ENCODE data around the gene TLE2. TPM values are rescaled to one million over a fixed set of nuclear protein-coding genes. Genes with fewer than 3 reads are reported as not detected.

The TLE2 gene
- total and polyA plus RNA-seq, 9 of the 15 experiments (the other 6 are each of a cell fraction or from before 2014, with no cell fraction given), result 0.35 to 13.1 (median 6.2) TPM

- TF ChIP-seq HNRNPLL (IDR thresholded peaks at IDR 0.05; ENCODE audit: low read depth, low read length, poor library complexity, severe bottlenecking) (no peak), ESRRB (CRISPR knock-in tag; IDR thresholded peaks at IDR 0.05; ENCODE audit: borderline replicate concordance) (no peak), POLR2A (conservative IDR thresholded peaks at IDR 0.05) (0 out of 2 replicates have a peak, but pooled peaks have one; percentile 24), TGIF2 (CRISPR knock-in tag; IDR thresholded peaks at IDR 0.05) (no peak), SMARCA4 (IDR thresholded peaks at IDR 0.05) (no peak), ELK3 (CRISPR knock-in tag; IDR thresholded peaks at IDR 0.05) (no peak), RBFOX2 (IDR thresholded peaks at IDR 0.05; ENCODE audit: low read depth, low read length) (peak; percentile 32; the same call in 1 of the 2 replicates), MAFK (IDR thresholded peaks at IDR 0.05; ENCODE audit: low read length) (no peak), RBM25 (IDR thresholded peaks at IDR 0.05; ENCODE audit: low read depth, low read length, severe bottlenecking) (peak; percentile 59), SMAD4 (CRISPR knock-in tag; conservative IDR thresholded peaks at IDR 0.05) (no peak), KDM1A (IDR thresholded peaks at IDR 0.05) (peak in 1 of 2 experiments; percentile 25; a peak in 1 of 4 replicates), FOXM1 (IDR thresholded peaks at IDR 0.05; ENCODE audit: low read depth) (no peak), FOXM1 (CRISPR knock-in tag; IDR thresholded peaks at IDR 0.05; ENCODE audit: low read depth) (no peak), ZFP1 (CRISPR knock-in tag; IDR thresholded peaks at IDR 0.05) (no peak), SMARCB1 (IDR thresholded peaks at IDR 0.05; ENCODE audit: insufficient read length, low read depth) (no peak), ZFP36 (IDR thresholded peaks at IDR 0.05; ENCODE audit: low read depth, low read length, partially characterized antibody) (peak; percentile 77)
Observed at GRCh38 chr19:3058009-3058820, 29.1 kb upstream of the TLE2 start (continued).
